Esophagus muscularis mucosa (tissue), 4 donors: ENCODE data around the gene LNPEP. TPM values are rescaled to one million over a fixed set of nuclear protein-coding genes. Genes with fewer than 3 reads are reported as not detected.

Source experiments
- DNase-seq: peaks from one replicate; pipeline ENCODE4 v3.0.0-alpha.2; 2017; ENCODE audit errors: extremely low spot score
- H3K27ac ChIP-seq, 4 donors: fragments of 200-600 bp; sonication (generic); replicated peaks in 1 of 4; 1 replicate in 3 of 4; 2 replicates in 1 of 4; pipeline ENCODE4 v1.5.1; 2016 to 2019; ENCODE audit warnings: mild to moderate bottlenecking in 1 of 4
- H3K27me3 ChIP-seq, 4 donors: fragments of 200-600 bp; sonication (generic); one replicate each; pipeline versions ENCODE4 v1.5.1 to v1.6.0; 2016 to 2019
- H3K36me3 ChIP-seq, 4 donors: fragments of 200-600 bp; sonication (generic); one replicate each; pipeline ENCODE4 v1.5.1; 2016 to 2019
- H3K4me1 ChIP-seq, 4 donors: fragments of 200-600 bp; sonication (generic); one replicate each; pipeline ENCODE4 v1.5.1; 2016 to 2019
- H3K4me3 ChIP-seq, 4 donors: fragments of 200-600 bp; sonication (generic); 1 replicate in 2 of 4; 2 replicates in 2 of 4; pipeline ENCODE4 v1.5.1; 2016 to 2019; ENCODE audit warnings: mild to moderate bottlenecking in 4 of 4, moderate library complexity in 1 of 4
- H3K9me3 ChIP-seq, 4 donors: fragments of 200-600 bp; sonication (generic); 1 replicate in 3 of 4; 2 replicates in 1 of 4; pipeline ENCODE4 v1.5.1; 2016 to 2019
- EP300 ChIP-seq: sonication (generic); formaldehyde crosslinking; IDR thresholded peaks from one replicate; pipeline ENCODE4 v1.6.1; 2017; ENCODE audit warnings: antibody characterized with exemption
- POLR2A ChIP-seq: fragments of 450-650 bp; IDR thresholded peaks from one replicate; pipeline ENCODE4 v1.6.1; 2017; ENCODE audit warnings: antibody characterized with exemption, moderate library complexity, mild to moderate bottlenecking, low read depth
- POLR2AphosphoS5 ChIP-seq, 2 donors: sonication (generic); formaldehyde crosslinking; IDR thresholded peaks; one replicate each; pipeline ENCODE4 v1.6.1; 2017; ENCODE audit warnings: antibody characterized with exemption in 2 of 2
- WGBS: methylation state at CpG from one replicate; pipeline ENCODE4 v1.1.5; 2018; 5-methylcytosine and 5-hydroxymethylcytosine counted together
- intact Hi-C: fragments of 100-400 bp; cut with DNase I; formaldehyde crosslinking; loops from one replicate; pipeline ENCODE4 v1.15.1; 2023
- total RNA-seq, 4 donors: library from RNA; depleted of rRNA; stranded (reverse); fragments of >200 nt; gene quantifications; one replicate each; pipeline versions ENCODE4 v1.1.0 to v1.2.1, GENCODE V29; 2016
- TF ChIP-seq, protein P1 (sequence below), 3 experiments: fragments of 200-600 bp in 2 of 3; fragments of 450-650 bp in 1 of 3; sonication (generic) in 2 of 3; IDR thresholded peaks; one replicate each; pipeline ENCODE4 v1.5.1; 2017 to 2019; ENCODE audit warnings: antibody characterized with exemption in 3 of 3, mild to moderate bottlenecking in 2 of 3, moderate library complexity in 1 of 3

The LNPEP gene
- total RNA-seq, 4 donors from 2014 or later: 55.2 to 80.2 (median 65.6) TPM

DNA sequence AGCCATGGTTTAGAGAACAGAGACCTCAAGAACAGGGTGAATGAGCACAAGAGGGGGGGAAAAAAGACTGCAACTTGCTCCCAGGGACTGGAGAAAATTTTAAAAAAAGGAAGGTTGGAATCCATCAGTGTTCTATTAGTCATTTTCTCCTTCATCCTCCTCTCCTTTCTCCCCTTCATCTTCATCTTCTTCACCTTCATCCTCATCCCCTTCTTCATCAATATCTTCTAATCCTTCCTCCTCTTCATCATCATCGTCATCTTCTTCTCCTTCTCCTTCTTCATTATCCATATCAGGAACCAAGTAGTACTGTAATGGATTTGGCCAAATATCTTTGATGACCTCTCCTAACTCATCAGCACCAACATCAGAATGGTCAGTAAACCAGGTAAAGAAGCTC lies 120.4 kb downstream of the LNPEP start:
- 97% methylated on average over 1 of the region's 1 CpG for WGBS
- Histone ChIP-seq H3K4me3 (no peak overlapping the region), H3K4me1 (no peaks in the 10 kb centered on the region), H3K27me3 (no peaks in the 10 kb centered on the region), H3K27ac (no peak overlapping the region), H3K36me3 (no peaks in the 10 kb centered on the region), H3K9me3 (peaks cover 0 to 6% (median 0%) of the 10 kb centered on the region in 4 donors)
- intact Hi-C loops: no loop called here
- no peak for DNase-seq
- no peak for TF ChIP-seq POLR2AphosphoS5 (IDR thresholded peaks at IDR 0.05)
- no peak for TF ChIP-seq POLR2A
- no peak for TF ChIP-seq EP300

DNA sequence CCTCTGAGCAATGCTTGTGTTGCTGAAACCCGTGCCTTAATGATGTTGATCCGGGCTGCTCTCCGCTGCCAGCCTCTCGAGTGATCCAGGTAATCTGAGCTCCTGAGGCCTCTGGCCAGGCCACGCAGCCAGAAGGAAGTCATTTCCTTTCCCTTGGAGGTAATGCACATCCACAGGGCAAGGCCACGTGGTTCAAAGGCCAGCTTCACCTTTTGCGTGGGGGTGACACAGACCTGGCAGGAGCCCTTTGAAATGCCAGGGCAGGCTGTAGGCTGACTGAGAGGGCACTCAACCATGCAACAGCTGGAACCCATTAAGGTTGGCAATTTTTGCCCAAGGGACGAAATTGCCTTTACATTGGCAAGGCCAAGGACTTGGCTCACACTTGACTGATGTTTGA lies 126.2 kb downstream of the LNPEP start:
- Histone ChIP-seq H3K4me1 (no peaks in the 10 kb centered on the region), H3K9me3 (peaks cover 0 to 6% (median 0%) of the 10 kb centered on the region in 4 donors), H3K27me3 (no peaks in the 10 kb centered on the region), H3K36me3 (no peaks in the 10 kb centered on the region), H3K4me3 (no peak overlapping the region), H3K27ac (no peak overlapping the region)
- 79% methylated on average over 8 of the region's 8 CpGs for WGBS
- no peak for DNase-seq
- TF ChIP-seq POLR2AphosphoS5 (IDR thresholded peaks at IDR 0.05): no peak
- no peak for TF ChIP-seq POLR2A
- TF ChIP-seq, protein P1, sequence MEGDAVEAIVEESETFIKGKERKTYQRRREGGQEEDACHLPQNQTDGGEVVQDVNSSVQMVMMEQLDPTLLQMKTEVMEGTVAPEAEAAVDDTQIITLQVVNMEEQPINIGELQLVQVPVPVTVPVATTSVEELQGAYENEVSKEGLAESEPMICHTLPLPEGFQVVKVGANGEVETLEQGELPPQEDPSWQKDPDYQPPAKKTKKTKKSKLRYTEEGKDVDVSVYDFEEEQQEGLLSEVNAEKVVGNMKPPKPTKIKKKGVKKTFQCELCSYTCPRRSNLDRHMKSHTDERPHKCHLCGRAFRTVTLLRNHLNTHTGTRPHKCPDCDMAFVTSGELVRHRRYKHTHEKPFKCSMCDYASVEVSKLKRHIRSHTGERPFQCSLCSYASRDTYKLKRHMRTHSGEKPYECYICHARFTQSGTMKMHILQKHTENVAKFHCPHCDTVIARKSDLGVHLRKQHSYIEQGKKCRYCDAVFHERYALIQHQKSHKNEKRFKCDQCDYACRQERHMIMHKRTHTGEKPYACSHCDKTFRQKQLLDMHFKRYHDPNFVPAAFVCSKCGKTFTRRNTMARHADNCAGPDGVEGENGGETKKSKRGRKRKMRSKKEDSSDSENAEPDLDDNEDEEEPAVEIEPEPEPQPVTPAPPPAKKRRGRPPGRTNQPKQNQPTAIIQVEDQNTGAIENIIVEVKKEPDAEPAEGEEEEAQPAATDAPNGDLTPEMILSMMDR (IDR thresholded peaks at IDR 0.05): no peak
- TF ChIP-seq EP300: no peak
- intact Hi-C loops: no loop called here

DNA sequence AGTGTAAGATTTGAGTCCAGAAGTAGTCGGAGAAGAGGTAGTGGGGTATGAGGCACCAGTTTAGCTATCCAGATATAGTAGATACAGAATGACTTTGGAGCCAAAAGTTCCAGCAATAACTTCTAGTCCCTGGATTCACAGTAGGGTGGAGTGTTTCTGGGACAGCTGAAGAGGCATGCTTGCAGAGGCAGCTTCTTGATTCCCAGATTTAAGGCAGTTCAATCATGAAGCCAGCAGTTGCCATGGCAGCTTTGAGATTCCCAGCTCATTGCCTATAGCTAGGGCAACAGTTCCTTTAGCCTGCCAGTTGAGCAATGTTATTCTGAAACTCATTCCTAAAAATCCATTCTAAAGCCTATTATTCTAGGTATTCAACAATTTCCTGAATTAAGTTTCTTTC lies 127.4 kb downstream of the LNPEP start:
- peaks cover 0 to 6% (median 0%) of the 10 kb centered on the region in 4 donors for H3K4me1 ChIP-seq
- no peak for DNase-seq
- no peaks in the 10 kb centered on the region for H3K36me3 ChIP-seq
- TF ChIP-seq, protein P1 (IDR thresholded peaks at IDR 0.05): no peak
- TF ChIP-seq POLR2A (no peak), POLR2AphosphoS5 (IDR thresholded peaks at IDR 0.05) (no peak), EP300 (no peak)
- H3K4me3 ChIP-seq: no peak overlapping the region
- intact Hi-C loops: no loop called here
- H3K27me3 ChIP-seq: no peaks in the 10 kb centered on the region
- WGBS: 91% methylated on average over 1 of the region's 1 CpG
- H3K9me3 ChIP-seq: peaks cover 0 to 6% (median 0%) of the 10 kb centered on the region in 4 donors
- no peak overlapping the region for H3K27ac ChIP-seq

DNA sequence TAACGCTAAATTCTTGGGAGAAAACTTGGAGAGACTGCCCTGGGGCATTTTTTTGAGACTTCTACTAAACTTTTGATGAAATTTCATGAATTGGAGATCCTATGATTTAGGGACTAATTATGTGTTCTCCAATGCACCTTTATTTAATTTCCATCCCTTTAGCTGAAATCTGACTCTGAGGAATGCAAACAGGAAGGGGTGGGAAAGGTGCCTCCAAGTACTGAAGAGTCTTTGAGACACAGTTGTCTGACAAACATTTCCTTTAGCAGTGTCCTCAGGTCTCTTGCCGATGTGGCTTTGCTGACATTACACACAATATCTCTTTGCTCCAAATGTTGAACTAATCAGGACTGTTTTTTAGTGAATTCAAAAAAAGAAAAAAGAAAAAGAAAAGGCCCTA lies 129.6 kb downstream of the LNPEP start:
- DNase-seq: peak; percentile 12
- Histone ChIP-seq H3K9me3 (no peaks in the 10 kb centered on the region), H3K36me3 (no peaks in the 10 kb centered on the region), H3K27ac (no peak overlapping the region), H3K27me3 (no peaks in the 10 kb centered on the region), H3K4me3 (no peak overlapping the region), H3K4me1 (peaks cover 0 to 6% (median under 1%) of the 10 kb centered on the region in 4 donors)
- WGBS: 57% methylated on average over 2 of the region's 2 CpGs
- TF ChIP-seq EP300: no peak
- TF ChIP-seq POLR2AphosphoS5 (IDR thresholded peaks at IDR 0.05): no peak
- no peak for TF ChIP-seq POLR2A
- intact Hi-C loops: no loop called here

DNA sequence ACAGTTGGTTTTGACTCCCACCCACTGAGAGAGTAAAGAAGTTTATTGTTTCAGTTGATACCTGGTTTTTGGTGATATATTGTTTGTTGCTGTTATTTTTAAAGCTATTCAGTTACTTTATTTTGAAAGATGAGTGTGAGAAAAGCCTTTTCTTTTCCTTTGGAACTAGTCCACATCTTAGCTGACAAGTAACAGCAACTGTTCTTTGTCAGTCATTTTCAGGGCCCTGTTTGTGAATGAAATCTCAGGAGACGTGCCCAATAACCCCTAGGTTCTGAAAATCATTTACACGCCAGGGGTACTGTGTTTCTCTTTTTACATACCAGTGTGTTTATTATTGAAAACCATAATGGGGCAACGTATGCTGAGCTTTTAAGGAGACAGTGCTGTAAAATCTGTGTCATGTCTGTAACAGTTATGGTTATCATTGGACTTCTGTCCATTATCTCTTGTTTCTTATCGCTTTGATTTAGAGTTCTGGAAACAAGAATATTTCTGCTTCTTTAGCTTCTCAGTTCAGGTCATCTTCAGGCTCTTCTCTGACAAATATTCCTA lies 131.5 kb downstream of the LNPEP start:
- Histone ChIP-seq H3K36me3 (no peaks in the 10 kb centered on the region), H3K9me3 (no peaks in the 10 kb centered on the region), H3K27me3 (no peaks in the 10 kb centered on the region), H3K4me1 (peaks cover 0 to 9% (median 6%) of the 10 kb centered on the region in 4 donors), H3K4me3 (no peak overlapping the region), H3K27ac (no peak overlapping the region)
- 54% methylated on average over 4 of the region's 4 CpGs for WGBS
- DNase-seq: peak; percentile 45
- intact Hi-C loops: no loop called here
- TF ChIP-seq, protein P1 (IDR thresholded peaks at IDR 0.05): no peak
- TF ChIP-seq POLR2A (no peak), POLR2AphosphoS5 (IDR thresholded peaks at IDR 0.05) (no peak), EP300 (no peak)

DNA sequence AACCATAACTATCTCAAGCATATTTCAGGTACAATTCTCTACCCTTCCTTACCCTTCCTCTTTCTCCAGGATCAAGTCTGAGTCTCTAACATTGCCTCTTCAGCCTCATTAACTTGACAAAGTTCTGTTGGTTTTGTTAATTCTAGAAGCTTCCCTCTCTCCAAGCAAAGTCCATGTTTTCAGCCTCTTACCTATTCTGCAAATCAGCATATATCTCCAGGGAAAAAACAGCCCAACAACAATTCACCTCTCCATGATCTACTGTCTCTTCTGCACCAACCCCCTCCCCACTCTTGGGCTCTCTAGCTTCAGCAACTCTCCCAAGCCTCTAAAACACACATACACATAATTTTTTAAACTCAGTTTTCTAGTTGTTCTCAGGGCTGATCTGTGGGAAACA lies 134.4 kb downstream of the LNPEP start:
- DNase-seq: no peak
- Histone ChIP-seq H3K4me3 (no peak overlapping the region), H3K9me3 (no peaks in the 10 kb centered on the region), H3K27me3 (no peaks in the 10 kb centered on the region), H3K4me1 (peaks cover 0 to 9% (median 6%) of the 10 kb centered on the region in 4 donors), H3K36me3 (no peaks in the 10 kb centered on the region), H3K27ac (peak overlapping the region in 3 of 4 donors; percentile 57 to 68 (median 59))
- TF ChIP-seq POLR2AphosphoS5 (IDR thresholded peaks at IDR 0.05) (no peak), POLR2A (no peak), EP300 (no peak)
- TF ChIP-seq, protein P1 (IDR thresholded peaks at IDR 0.05): no peak
- intact Hi-C loops: no loop called here
